Mesenchymal stem cell (in vitro differentiated cells and primary cell): Measurements from ENCODE around the gene SSH2.

ENCODE experiments used
- DNase-seq: peaks from one replicate; pipeline ENCODE4 v3.0.0-alpha.2; 2013
- H2AFZ ChIP-seq: one replicate; pipeline ENCODE4 v1.6.1; 2013; ENCODE audit warnings: low read depth, mild to moderate bottlenecking, control low read depth, inconsistent platforms, low read length, moderate library complexity
- H2AK5ac ChIP-seq: 2 replicates; pipeline ENCODE4 v1.6.1; 2013; ENCODE audit warnings: low read length, moderate library complexity, mild to moderate bottlenecking, inconsistent platforms; ENCODE audit not compliant: severe bottlenecking
- H2BK120ac ChIP-seq: one replicate; pipeline ENCODE4 v1.6.1; 2013; ENCODE audit warnings: low read depth, mild to moderate bottlenecking, inconsistent platforms, low read length, moderate library complexity
- H2BK12ac ChIP-seq, 2 experiments: one replicate each; pipeline ENCODE4 v1.6.1; 2013; ENCODE audit warnings: inconsistent platforms in 2 of 2, low read length in 2 of 2, mild to moderate bottlenecking in 2 of 2, moderate library complexity in 2 of 2, control low read depth in 1 of 2
- H2BK15ac ChIP-seq: one replicate; pipeline ENCODE4 v1.6.1; 2013; ENCODE audit warnings: mild to moderate bottlenecking, low read depth, inconsistent platforms; ENCODE audit not compliant: poor library complexity, severe bottlenecking
- H2BK5ac ChIP-seq: 2 replicates; pipeline ENCODE4 v1.6.1; 2013; ENCODE audit warnings: low read depth, mild to moderate bottlenecking, low read length, control low read depth, inconsistent platforms; ENCODE audit not compliant: poor library complexity, severe bottlenecking
- H3K14ac ChIP-seq, 2 experiments: one replicate each; pipeline ENCODE4 v1.6.1; 2013; ENCODE audit warnings: inconsistent platforms in 2 of 2, low read length in 2 of 2, control low read depth in 1 of 2, mild to moderate bottlenecking in 1 of 2, moderate library complexity in 1 of 2
- H3K18ac ChIP-seq, 2 experiments: one replicate each; pipeline ENCODE4 v1.6.1; 2013; ENCODE audit warnings: inconsistent platforms in 2 of 2, low read length in 2 of 2, control low read depth in 1 of 2, low read depth in 1 of 2, mild to moderate bottlenecking in 1 of 2
- H3K23ac ChIP-seq, 2 experiments: one replicate each; pipeline ENCODE4 v1.6.1; 2013; ENCODE audit warnings: inconsistent platforms in 2 of 2, low read length in 2 of 2, mild to moderate bottlenecking in 2 of 2, moderate library complexity in 2 of 2, control low read depth in 1 of 2
- H3K27ac ChIP-seq: 2 replicates; pipeline ENCODE4 v1.5.1; 2013; ENCODE audit warnings: mild to moderate bottlenecking, moderate library complexity, low read length, control low read depth, inconsistent platforms; ENCODE audit not compliant: poor library complexity, severe bottlenecking
- H3K27me3 ChIP-seq, 2 experiments: 2 replicates each; pipeline versions ENCODE4 v1.6.1 to v1.7.0; 2013; ENCODE audit warnings: low read length in 2 of 2, mild to moderate bottlenecking in 2 of 2, moderate library complexity in 2 of 2, control low read depth in 1 of 2, inconsistent platforms in 1 of 2; ENCODE audit not compliant: control insufficient read depth in 1 of 2, insufficient read depth in 1 of 2
- H3K36me3 ChIP-seq, 2 experiments: 2 replicates each; pipeline versions ENCODE4 v1.6.1 to v1.7.0; 2013; ENCODE audit warnings: low read length in 2 of 2, control low read depth in 1 of 2, inconsistent platforms in 1 of 2, low read depth in 1 of 2, mild to moderate bottlenecking in 1 of 2; ENCODE audit not compliant: insufficient read depth in 2 of 2, control insufficient read depth in 1 of 2
- H3K4ac ChIP-seq, 2 experiments: one replicate each; pipeline ENCODE4 v1.6.1; 2013; ENCODE audit warnings: inconsistent platforms in 2 of 2, low read length in 2 of 2, mild to moderate bottlenecking in 2 of 2, moderate library complexity in 2 of 2, control low read depth in 1 of 2, low read depth in 1 of 2
- H3K4me1 ChIP-seq: 2 replicates; pipeline ENCODE4 v1.6.1; 2013; ENCODE audit warnings: low read depth, low read length, control low read depth; ENCODE audit not compliant: control insufficient read depth, insufficient read depth
- H3K4me2 ChIP-seq: 2 replicates; pipeline ENCODE4 v1.6.1; 2013; ENCODE audit warnings: low read length, mild to moderate bottlenecking, inconsistent platforms; ENCODE audit not compliant: poor library complexity, severe bottlenecking
- H3K4me3 ChIP-seq, 2 experiments: 2 replicates each; pipeline versions ENCODE4 v1.5.1 to v1.7.0; 2013; ENCODE audit warnings: low read length in 2 of 2, mild to moderate bottlenecking in 2 of 2, control low read depth in 1 of 2, low read depth in 1 of 2; ENCODE audit not compliant: insufficient read depth in 1 of 2
- H3K79me1 ChIP-seq: replicated peaks from 2 replicates; pipeline ENCODE4 v1.6.1; 2013; ENCODE audit warnings: mild to moderate bottlenecking, control low read depth, low read length, inconsistent platforms; ENCODE audit not compliant: poor library complexity, severe bottlenecking
- H3K9ac ChIP-seq: 2 replicates; pipeline ENCODE4 v1.7.0; 2013; ENCODE audit warnings: mild to moderate bottlenecking, low read length, moderate library complexity
- H3K9me3 ChIP-seq: 2 replicates; pipeline ENCODE4 v1.7.0; 2013; ENCODE audit warnings: mild to moderate bottlenecking, low read length; ENCODE audit not compliant: control insufficient read depth
- H4K8ac ChIP-seq: one replicate; pipeline ENCODE4 v1.6.1; 2013; ENCODE audit warnings: inconsistent platforms, mild to moderate bottlenecking, low read length, moderate library complexity
- H4K91ac ChIP-seq: one replicate; pipeline ENCODE4 v1.6.1; 2013; ENCODE audit warnings: mild to moderate bottlenecking, low read length, inconsistent platforms
- WGBS: methylation state at CpG from one replicate; pipeline ENCODE4 v1.1.7; 2013; ENCODE audit warnings: mixed read lengths; 5-methylcytosine and 5-hydroxymethylcytosine counted together

The SSH2 gene

DNA sequence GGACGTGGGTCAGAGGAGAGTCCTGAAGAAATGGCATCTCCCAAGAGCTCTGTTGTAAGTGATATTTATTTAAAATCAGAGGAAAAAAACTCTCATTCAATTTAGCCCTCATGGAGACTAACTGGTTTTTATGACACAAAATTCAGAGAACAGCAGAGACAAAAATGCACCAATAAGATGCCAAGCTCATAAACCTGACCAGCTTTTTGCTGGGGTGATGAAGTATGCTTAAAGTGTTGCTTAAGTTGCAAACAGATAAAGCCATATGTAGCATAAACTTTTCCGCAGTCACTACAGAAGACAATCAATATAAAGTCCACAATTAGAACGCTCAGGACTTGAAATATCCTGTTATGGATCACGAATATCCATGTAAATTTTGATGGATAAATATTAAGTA, 183.4 kb downstream of the SSH2 start:
- H2BK120ac ChIP-seq: no peak overlapping the region
- no peak overlapping the region for H3K4me2 ChIP-seq
- peaks cover 6% of the 10 kb centered on the region for H3K4me1 ChIP-seq
- no peak overlapping the region for H2BK12ac ChIP-seq
- peaks cover 7% of the 10 kb centered on the region for H3K79me1 ChIP-seq
- no peak overlapping the region for H3K14ac ChIP-seq
- no peaks in the 10 kb centered on the region for H3K27me3 ChIP-seq
- no peak overlapping the region for H3K23ac ChIP-seq
- H3K4me3 ChIP-seq: no peak overlapping the region
- H3K9me3 ChIP-seq: no peaks in the 10 kb centered on the region
- H4K91ac ChIP-seq: no peak overlapping the region
- H3K4ac ChIP-seq: no peak overlapping the region
- H2AK5ac ChIP-seq: no peak overlapping the region
- H3K27ac ChIP-seq: no peak overlapping the region
- no CpG with 5 or more reads among the region's 4 CpGs for WGBS
- no peak overlapping the region for H3K18ac ChIP-seq
- peaks cover 0 to 4% of the 10 kb centered on the region in 2 experiments for H3K36me3 ChIP-seq
- H4K8ac ChIP-seq: no peak overlapping the region
- no peak overlapping the region for H2BK15ac ChIP-seq
- no peak for DNase-seq
- H2BK5ac ChIP-seq: no peak overlapping the region
- no peak overlapping the region for H2AFZ ChIP-seq
- H3K9ac ChIP-seq: no peak overlapping the region

DNA sequence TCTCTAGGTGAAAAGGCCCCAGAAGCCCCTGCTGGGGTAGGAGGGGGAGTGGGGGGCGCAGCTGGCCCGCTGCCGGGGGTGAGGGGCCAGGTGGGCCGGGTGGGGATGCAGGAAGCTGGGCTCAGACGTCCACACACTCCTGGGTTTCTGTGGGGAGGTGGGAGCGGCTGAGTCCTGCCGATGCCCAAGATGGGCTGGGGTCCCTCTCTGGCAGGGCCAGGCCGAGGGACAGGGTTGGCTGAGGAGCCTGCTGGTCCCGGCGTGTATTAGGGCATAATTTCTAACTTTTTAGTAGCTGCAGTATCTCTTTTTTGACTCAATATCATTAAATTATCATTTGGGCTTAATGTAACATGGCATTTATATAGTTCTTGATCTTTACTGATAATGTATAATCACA, 185.9 kb downstream of the SSH2 start:
- Histone ChIP-seq H3K9ac (no peak overlapping the region), H2BK120ac (no peak overlapping the region), H3K4me3 (no peak overlapping the region), H3K4me1 (peaks cover 5% of the 10 kb centered on the region), H3K4me2 (no peak overlapping the region), H3K9me3 (no peaks in the 10 kb centered on the region), H3K27ac (no peak overlapping the region), H3K27me3 (no peaks in the 10 kb centered on the region), H4K91ac (no peak overlapping the region), H3K18ac (peak overlapping the region in 1 of 2 experiments; percentile 76), H2AK5ac (no peak overlapping the region), H3K4ac (no peak overlapping the region), H2BK15ac (no peak overlapping the region), H2BK5ac (no peak overlapping the region), H3K23ac (no peak overlapping the region), H3K14ac (no peak overlapping the region), H3K79me1 (peaks cover 9% of the 10 kb centered on the region), H4K8ac (no peak overlapping the region), H2AFZ (no peak overlapping the region), H3K36me3 (peaks cover 0 to under 1% of the 10 kb centered on the region in 2 experiments), H2BK12ac (peak overlapping the region in 1 of 2 experiments; percentile 86)
- DNase-seq: no peak
- 94% methylated on average over 8 of the region's 10 CpGs for WGBS

GRCh38 chr17:29742210-29742513, 187.9 kb downstream of the SSH2 start:
- no peak overlapping the region for H2BK120ac ChIP-seq
- no peak overlapping the region for H2BK15ac ChIP-seq
- peaks cover 5% of the 10 kb centered on the region for H3K4me1 ChIP-seq
- no peak overlapping the region for H4K91ac ChIP-seq
- DNase-seq: no peak
- no peak overlapping the region for H3K4me2 ChIP-seq
- H2BK12ac ChIP-seq: no peak overlapping the region
- no peaks in the 10 kb centered on the region for H3K36me3 ChIP-seq
- no peak overlapping the region for H2AFZ ChIP-seq
- H4K8ac ChIP-seq: no peak overlapping the region
- H3K4me3 ChIP-seq: no peak overlapping the region
- H3K9me3 ChIP-seq: no peaks in the 10 kb centered on the region
- H3K18ac ChIP-seq: no peak overlapping the region
- no peak overlapping the region for H2BK5ac ChIP-seq
- H3K23ac ChIP-seq: no peak overlapping the region
- H3K27ac ChIP-seq: no peak overlapping the region
- no peaks in the 10 kb centered on the region for H3K27me3 ChIP-seq
- no peak overlapping the region for H3K4ac ChIP-seq
- no peak overlapping the region for H2AK5ac ChIP-seq
- no peak overlapping the region for H3K9ac ChIP-seq
- H3K79me1 ChIP-seq: peaks cover 9% of the 10 kb centered on the region
- no peak overlapping the region for H3K14ac ChIP-seq
- 100% methylated on average over 2 of the region's 3 CpGs for WGBS

DNA sequence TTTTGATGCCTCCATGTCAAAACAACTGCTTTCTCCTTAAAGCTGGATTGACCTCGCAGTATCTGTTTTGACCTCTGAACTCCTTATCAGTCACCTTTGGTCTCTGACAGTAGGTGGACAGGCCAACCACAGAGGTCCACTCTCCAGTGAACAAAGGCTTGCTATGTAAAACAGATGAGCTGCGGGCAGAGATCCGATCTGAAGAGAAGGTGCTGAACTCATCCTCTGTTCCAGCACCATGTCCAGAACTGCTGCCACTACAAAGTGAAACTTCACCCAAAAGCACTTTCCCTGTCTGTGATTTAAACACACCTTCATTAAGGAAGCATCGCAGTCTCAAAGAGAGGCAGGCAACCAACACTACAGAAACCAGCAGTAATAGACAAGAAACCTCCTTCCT, 190.0 kb downstream of the SSH2 start:
- peak overlapping the region in 1 of 2 experiments; percentile 11 for H2BK12ac ChIP-seq
- H3K23ac ChIP-seq: no peak overlapping the region
- no peak overlapping the region for H3K27ac ChIP-seq
- no peak overlapping the region for H2AFZ ChIP-seq
- H3K18ac ChIP-seq: peak overlapping the region in 1 of 2 experiments; percentile 43
- H3K27me3 ChIP-seq: no peaks in the 10 kb centered on the region
- H2BK15ac ChIP-seq: no peak overlapping the region
- H4K91ac ChIP-seq: no peak overlapping the region
- DNase-seq: no peak
- peak overlapping the region in 1 of 2 experiments; percentile 41 for H3K14ac ChIP-seq
- no peaks in the 10 kb centered on the region for H3K36me3 ChIP-seq
- no peaks in the 10 kb centered on the region for H3K9me3 ChIP-seq
- H3K4ac ChIP-seq: peak overlapping the region in 1 of 2 experiments; percentile 80
- no peak overlapping the region for H3K9ac ChIP-seq
- 75% methylated on average over 4 of the region's 4 CpGs for WGBS
- no peak overlapping the region for H2BK5ac ChIP-seq
- H4K8ac ChIP-seq: peak overlapping the region; percentile 12
- H2AK5ac ChIP-seq: no peak overlapping the region
- no peak overlapping the region for H2BK120ac ChIP-seq
- H3K79me1 ChIP-seq: peaks cover 9% of the 10 kb centered on the region
- peaks cover 5% of the 10 kb centered on the region for H3K4me1 ChIP-seq
- H3K4me2 ChIP-seq: no peak overlapping the region
- H3K4me3 ChIP-seq: no peak overlapping the region
